NB4 (cell line): ENCODE measurements around the gene DEAF1.

ENCODE experiments used
- DNase-seq: peaks from one replicate; pipeline ENCODE4 v3.0.0; 2010; ENCODE audit warnings: low read depth
- H3K4me3 ChIP-seq: one replicate; pipeline ENCODE4 v1.5.1; 2011; ENCODE audit warnings: mild to moderate bottlenecking, low read depth, low read length, moderate library complexity
- CTCF ChIP-seq: IDR thresholded peaks from one replicate; pipeline ENCODE4 v1.5.1; 2012; ENCODE audit warnings: low read depth, low read length
- MAX ChIP-seq: IDR thresholded peaks from 2 replicates; pipeline ENCODE4 v1.6.1; 2011; ENCODE audit warnings: low read depth, low read length
- MYC ChIP-seq: IDR thresholded peaks from 2 replicates; pipeline ENCODE4 v1.6.1; 2011; ENCODE audit warnings: low read depth, low read length
- POLR2A ChIP-seq: IDR thresholded peaks from 2 replicates; pipeline ENCODE4 v1.6.1; 2011; ENCODE audit warnings: mild to moderate bottlenecking; ENCODE audit not compliant: insufficient read length; ENCODE audit errors: extremely low read depth

Gene DEAF1

GRCh38 chr11:702462-703461 lies 7.7 kb upstream of the DEAF1 start:
- H3K4me3 ChIP-seq, result no peak overlapping the region
- DNase-seq, result no peak
- TF ChIP-seq MAX (no peak), POLR2A (no peak), CTCF (no peak), MYC (no peak)

- DNase-seq, result no peak
- TF ChIP-seq MAX (no peak), MYC (no peak), CTCF (no peak)
- no peak overlapping the region for H3K4me3 ChIP-seq
These were observed 6.9 kb upstream of the DEAF1 start for GRCh38 chr11:701741-702461.

- no peak for DNase-seq
These were observed 4.7 kb upstream of the DEAF1 start for GRCh38 chr11:699753-700152.

GRCh38 chr11:699116-699508 lies 4.1 kb upstream of the DEAF1 start:
- TF ChIP-seq MAX, result no peak
- TF ChIP-seq MYC, result no peak
- TF ChIP-seq POLR2A, result no peak
- no peak for TF ChIP-seq CTCF
- H3K4me3 ChIP-seq, result no peak overlapping the region

More at GRCh38 chr11:699753-700152, 4.7 kb upstream of the DEAF1 start:
- TF ChIP-seq POLR2A (no peak), MAX (no peak), CTCF (no peak), MYC (no peak)
- no peak overlapping the region for H3K4me3 ChIP-seq

GRCh38 chr11:698493-699115 lies 3.6 kb upstream of the DEAF1 start:
- DNase-seq, result no peak
- no peak overlapping the region for H3K4me3 ChIP-seq
- TF ChIP-seq CTCF (no peak), MYC (no peak), POLR2A (no peak), MAX (no peak)

More at GRCh38 chr11:699116-699508, 4.1 kb upstream of the DEAF1 start:
- DNase-seq, result no peak
